GM23338 (cell line): ENCODE measurements around the gene APH1A. TPM values are rescaled to one million over a fixed set of nuclear protein-coding genes. Genes with fewer than 3 reads are reported as not detected.

Experiments used
- ATAC-seq: fragments of 200-7000 bp; cut with Tn5 transposase; 3 replicates; pipeline ENCODE4 v1.9.1; 2020
- DNase-seq: peaks from one replicate; pipeline ENCODE4 v3.0.0-alpha.2; 2015; ENCODE audit warnings: low spot score
- H2AFZ ChIP-seq: fragments of 200-600 bp; sonication (generic); 2 replicates; pipeline ENCODE4 v1.8.0; 2016; ENCODE audit warnings: antibody characterized with exemption, mild to moderate bottlenecking, moderate library complexity
- H3F3A ChIP-seq: fragments of 200-600 bp; sonication (generic); replicated peaks from 2 replicates; pipeline ENCODE4 v1.8.0; 2017; ENCODE audit warnings: antibody characterized with exemption, mixed run types, low read depth
- H3K27ac ChIP-seq: fragments of 200-600 bp; sonication (generic); 2 replicates; pipeline ENCODE4 v1.6.1; 2016; ENCODE audit warnings: low read depth
- H3K27me3 ChIP-seq: fragments of 200-600 bp; sonication (generic); 2 replicates; pipeline ENCODE4 v1.8.0; 2016; ENCODE audit warnings: mild to moderate bottlenecking, mixed run types, moderate library complexity; ENCODE audit not compliant: insufficient read depth
- H3K36me3 ChIP-seq: fragments of 200-600 bp; sonication (generic); 2 replicates; pipeline ENCODE4 v1.8.0; 2016; ENCODE audit warnings: mild to moderate bottlenecking; ENCODE audit not compliant: insufficient read depth
- H3K4me1 ChIP-seq: fragments of 200-600 bp; sonication (generic); 2 replicates; pipeline ENCODE4 v1.8.0; 2016; ENCODE audit warnings: mild to moderate bottlenecking, moderate library complexity; ENCODE audit not compliant: insufficient read depth
- H3K4me2 ChIP-seq: fragments of 200-600 bp; sonication (generic); 2 replicates; pipeline ENCODE4 v1.7.1; 2017; ENCODE audit warnings: mixed run types
- H3K4me3 ChIP-seq: fragments of 200-600 bp; sonication (generic); 2 replicates; pipeline ENCODE4 v1.6.1; 2016; ENCODE audit warnings: mixed run types
- H3K79me2 ChIP-seq: fragments of 200-600 bp; sonication (generic); replicated peaks from 2 replicates; pipeline ENCODE4 v1.8.0; 2017; ENCODE audit warnings: mild to moderate bottlenecking; ENCODE audit not compliant: insufficient read depth
- H3K9me2 ChIP-seq: fragments of 200-600 bp; sonication (generic); 2 replicates; pipeline ENCODE4 v1.8.0; 2017; ENCODE audit not compliant: insufficient read depth
- H4K20me1 ChIP-seq: fragments of 200-600 bp; sonication (generic); replicated peaks from 2 replicates; pipeline ENCODE4 v1.8.0; 2017; ENCODE audit warnings: mild to moderate bottlenecking; ENCODE audit not compliant: insufficient read depth
- H3K27ac Mint-ChIP-seq: 2 replicates; pipeline ENCODE4 v1.8.0; 2020; ENCODE audit warnings: inconsistent platforms, mild to moderate bottlenecking, moderate library complexity, mixed read lengths
- H3K27me3 Mint-ChIP-seq: 3 replicates; pipeline ENCODE4 v1.8.0; 2022; ENCODE audit warnings: low read depth, mild to moderate bottlenecking, moderate library complexity, mixed read lengths, inconsistent platforms; ENCODE audit not compliant: insufficient read depth, poor library complexity
- H3K36me3 Mint-ChIP-seq: 3 replicates; pipeline ENCODE4 v1.8.0; 2021; ENCODE audit warnings: low read depth, mild to moderate bottlenecking, inconsistent platforms, moderate library complexity, mixed read lengths
- H3K4me1 Mint-ChIP-seq: 3 replicates; pipeline ENCODE4 v1.8.0; 2020; ENCODE audit warnings: mild to moderate bottlenecking, inconsistent platforms, mixed read lengths
- H3K4me3 Mint-ChIP-seq: 3 replicates; pipeline ENCODE4 v1.8.0; 2021; ENCODE audit warnings: moderate library complexity, mild to moderate bottlenecking, inconsistent platforms, mixed read lengths
- H3K9me3 Mint-ChIP-seq: 3 replicates; pipeline ENCODE4 v1.8.0; 2020; ENCODE audit warnings: moderate library complexity, mild to moderate bottlenecking, inconsistent platforms, mixed read lengths
- CTCF ChIP-seq, 2 experiments: fragments of 200-600 bp in 1 of 2; sonication (generic) in 1 of 2; conservative IDR thresholded peaks; 2 replicates each; pipeline versions ENCODE4 v1.5.1 to v1.6.1; 2016 to 2017; ENCODE audit warnings: antibody characterized with exemption in 2 of 2, low read depth in 2 of 2, mild to moderate bottlenecking in 2 of 2, moderate library complexity in 1 of 2
- ETS1 ChIP-seq: IDR thresholded peaks from 2 replicates; pipeline ENCODE4 v1.6.1; 2016; ENCODE audit warnings: antibody characterized with exemption
- EZH2 ChIP-seq: fragments of 200-600 bp; sonication (generic); IDR thresholded peaks from one replicate; pipeline ENCODE4 v1.8.0; 2017; ENCODE audit warnings: antibody characterized with exemption, mild to moderate bottlenecking, low read depth; ENCODE audit not compliant: unreplicated experiment
- EZH2phosphoT487 ChIP-seq: fragments of 200-600 bp; sonication (generic); IDR thresholded peaks from one replicate; pipeline ENCODE4 v1.8.1; 2018; ENCODE audit warnings: antibody characterized with exemption; ENCODE audit not compliant: unreplicated experiment
- JUNB ChIP-seq: IDR thresholded peaks from one replicate; pipeline ENCODE4 v1.6.1; 2016; ENCODE audit warnings: antibody characterized with exemption; ENCODE audit not compliant: unreplicated experiment
- NANOG ChIP-seq: IDR thresholded peaks from 2 replicates; pipeline ENCODE4 v1.6.1; 2016; ENCODE audit warnings: antibody characterized with exemption, borderline replicate concordance
- POLR2AphosphoS5 ChIP-seq: IDR thresholded peaks from 2 replicates; pipeline ENCODE4 v1.6.1; 2016; ENCODE audit warnings: antibody characterized with exemption, low read depth
- REST ChIP-seq: IDR thresholded peaks from one replicate; pipeline ENCODE4 v1.6.1; 2018; ENCODE audit warnings: antibody characterized with exemption; ENCODE audit not compliant: unreplicated experiment
- STAT1 ChIP-seq: IDR thresholded peaks from one replicate; pipeline ENCODE4 v1.6.1; 2016; ENCODE audit warnings: antibody characterized with exemption; ENCODE audit not compliant: unreplicated experiment
- ZNF331 ChIP-seq: fragments of 250-450 bp; sonication (Bioruptor Pico); IDR thresholded peaks from 2 replicates; pipeline ENCODE4 v1.5.0; 2020; ENCODE audit warnings: low read depth, mild to moderate bottlenecking, moderate library complexity
- ZNF462 ChIP-seq: fragments of 250-450 bp; sonication (Bioruptor Pico); IDR thresholded peaks from 2 replicates; pipeline ENCODE4 v1.5.0; 2020; ENCODE audit warnings: mild to moderate bottlenecking, moderate library complexity
- polyA plus RNA-seq: library from polyadenylated mRNA; unstranded; fragments of >200 nt; fragmentation: Nextera tagmentation; extraction: Ambion mirVana; gene quantifications from 2 replicates; pipeline ENCODE4 v1.2.1, GENCODE V29; 2016
- total RNA-seq: library from RNA; depleted of rRNA; stranded (reverse); fragments of >200 nt; shearing (Covaris generic); gene quantifications from 2 replicates; pipeline ENCODE4 v1.2.3, GENCODE V29; 2014

Gene APH1A
- total and polyA plus RNA-seq, 2 experiments from 2014 or later = 17.7 to 82.7 TPM

- no peak for TF ChIP-seq ZNF462
Observed at GRCh38 chr1:150235852-150236613, 32.8 kb downstream of the APH1A start, which contains the start of gene ANP32E (continued).

- Histone ChIP-seq H3K4me1 (peaks cover 15% of the 10 kb centered on the region), H3F3A (0 out of 2 replicates have a peak, but pooled peaks cover 3% of the 10 kb centered on the region), H3K9me2 (peaks cover 7% of the 10 kb centered on the region; the same call in 1 of the 2 replicates), H3K36me3 (peaks cover 5% of the 10 kb centered on the region), H3K4me3 (peak overlapping the region; percentile 71), H3K27me3 (no peaks in the 10 kb centered on the region), H3K79me2 (peaks cover 54% of the 10 kb centered on the region), H2AFZ (no peak overlapping the region), H4K20me1 (peaks cover 12% of the 10 kb centered on the region; the same call in 1 of the 2 replicates), H3K27ac (peak overlapping the region; percentile 76), H3K4me2 (peak overlapping the region; percentile 80)
- H3K9me3 Mint-ChIP-seq = no peaks in the 10 kb centered on the region; the same call in 2 of the 3 replicates
- H3K27me3 Mint-ChIP-seq = peaks cover 7% of the 10 kb centered on the region
- H3K36me3 Mint-ChIP-seq = peaks cover 14% of the 10 kb centered on the region; the same call in 2 of the 3 replicates
- H3K4me1 Mint-ChIP-seq = peaks cover 17% of the 10 kb centered on the region
- ATAC-seq (peak; percentile 1; the same call in 1 of the 3 replicates), DNase-seq (no peak)
- no peak overlapping the region for H3K27ac Mint-ChIP-seq
- no peak overlapping the region for H3K4me3 Mint-ChIP-seq
- no peak for TF ChIP-seq STAT1
- no peak for TF ChIP-seq NANOG
- no peak for TF ChIP-seq CTCF (conservative IDR thresholded peaks at IDR 0.05; ENCODE audit: low read depth in 2 of 2)
- TF ChIP-seq EZH2 = no peak
- TF ChIP-seq ETS1 = no peak
- TF ChIP-seq POLR2AphosphoS5 = no peak
- TF ChIP-seq JUNB = no peak
- TF ChIP-seq EZH2phosphoT487 = no peak
- TF ChIP-seq ZNF331 = no peak
- TF ChIP-seq REST = no peak
Observed at GRCh38 chr1:150235294-150235851, 33.4 kb downstream of the APH1A start.
